ENCODE results near the gene PPRC1. TPM values are rescaled to one million over a fixed set of nuclear protein-coding genes. Genes with fewer than 3 reads are reported as not detected.

PPRC1 gene
- total RNA-seq, 1 donor from 2014 or later, result 11.7 TPM

DNA sequence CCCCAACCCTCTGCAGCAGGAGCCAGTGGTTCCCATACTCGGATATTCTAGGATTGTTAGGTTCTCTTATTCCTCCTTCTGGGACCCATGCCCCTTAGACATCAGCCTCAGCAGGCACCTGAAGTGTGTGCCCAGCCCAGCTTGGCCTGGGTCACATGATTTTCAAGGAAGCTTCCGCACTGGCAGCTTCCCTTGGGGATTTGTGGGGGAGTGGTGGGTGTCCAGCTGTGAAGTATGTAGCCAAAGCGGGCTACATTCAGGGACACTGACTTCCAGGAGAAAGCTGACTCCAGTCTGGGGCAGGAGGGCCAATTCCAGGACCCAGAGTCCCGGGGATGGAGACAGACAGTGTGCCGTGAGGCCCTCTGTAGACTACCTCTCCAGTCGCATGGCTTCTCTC is 14.0 kb upstream of the PPRC1 start:
- peaks cover 59% of the 10 kb centered on the region for H3K79me2 ChIP-seq (ENCODE audit: low read depth)
- peaks cover 61% of the 10 kb centered on the region for H3K4me1 Mint-ChIP-seq
- peak; percentile 62 for DNase-seq (ENCODE audit: low spot score)

DNA sequence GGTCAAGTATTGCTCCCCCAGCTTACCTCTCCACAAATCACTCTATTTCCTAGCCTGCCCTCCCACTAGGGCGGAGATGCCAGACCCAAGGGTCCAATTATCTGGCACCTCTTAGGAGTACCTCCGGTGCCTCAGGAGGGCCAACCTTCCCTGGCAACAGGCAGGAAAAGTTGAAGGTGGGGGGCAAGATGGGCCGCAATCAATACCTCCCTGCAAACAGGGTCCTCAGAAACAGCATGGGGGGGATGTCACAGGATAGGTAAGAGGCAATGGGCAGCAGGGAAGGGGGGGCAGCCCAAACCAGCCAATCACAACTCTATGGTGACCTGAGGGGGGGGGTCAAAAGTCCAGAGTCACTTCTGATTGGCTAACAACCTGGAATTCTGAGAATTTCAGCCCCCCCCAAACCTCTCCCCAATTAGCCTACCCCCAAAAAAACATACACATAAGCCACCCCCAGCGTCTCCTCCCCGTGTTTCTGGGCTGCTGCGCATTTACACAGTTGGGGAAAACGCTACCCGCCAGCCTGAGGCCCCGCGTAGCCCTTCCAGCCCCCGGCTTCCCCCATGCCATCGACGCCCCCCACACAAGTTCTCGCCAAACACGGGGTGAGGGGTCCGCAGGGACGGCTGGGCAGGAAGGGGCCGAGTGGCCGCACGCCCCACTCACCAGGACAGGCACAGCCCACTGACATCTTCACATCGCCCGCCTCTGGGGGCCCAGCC is 13.3 kb upstream of the PPRC1 start:
- Histone ChIP-seq H3K4me1 (peaks cover 58% of the 10 kb centered on the region), H3K9me3 (ENCODE audit: low read depth) (no peaks in the 10 kb centered on the region), H3F3A (ENCODE audit: low read depth) (peaks cover 83% of the 10 kb centered on the region), H3K4me3 (peak overlapping the region; percentile 81), H3K36me3 (no peaks in the 10 kb centered on the region), H3K27ac (peak overlapping the region; percentile 79), H2AFZ (replicated peaks) (peak overlapping the region; percentile 28), H3K9ac (peak overlapping the region; percentile 49), H3K79me2 (ENCODE audit: low read depth) (peaks cover 52% of the 10 kb centered on the region), H3K4me2 (peak overlapping the region; percentile 89), H3K27me3 (no peaks in the 10 kb centered on the region), H4K20me1 (ENCODE audit: low read depth) (peaks cover 8% of the 10 kb centered on the region)
- peak; percentile 64 for DNase-seq (ENCODE audit: low spot score)
- H3K4me1 Mint-ChIP-seq, result peaks cover 61% of the 10 kb centered on the region
- peaks cover 8% of the 10 kb centered on the region for H3K27me3 Mint-ChIP-seq (ENCODE audit: insufficient read depth, low read depth)
- H3K27ac Mint-ChIP-seq, result no peak overlapping the region
- TF ChIP-seq EZH2phosphoT487 (IDR thresholded peaks at IDR 0.05) (no peak), EZH2 (IDR thresholded peaks at IDR 0.05) (no peak)
- TF ChIP-seq, protein P1, sequence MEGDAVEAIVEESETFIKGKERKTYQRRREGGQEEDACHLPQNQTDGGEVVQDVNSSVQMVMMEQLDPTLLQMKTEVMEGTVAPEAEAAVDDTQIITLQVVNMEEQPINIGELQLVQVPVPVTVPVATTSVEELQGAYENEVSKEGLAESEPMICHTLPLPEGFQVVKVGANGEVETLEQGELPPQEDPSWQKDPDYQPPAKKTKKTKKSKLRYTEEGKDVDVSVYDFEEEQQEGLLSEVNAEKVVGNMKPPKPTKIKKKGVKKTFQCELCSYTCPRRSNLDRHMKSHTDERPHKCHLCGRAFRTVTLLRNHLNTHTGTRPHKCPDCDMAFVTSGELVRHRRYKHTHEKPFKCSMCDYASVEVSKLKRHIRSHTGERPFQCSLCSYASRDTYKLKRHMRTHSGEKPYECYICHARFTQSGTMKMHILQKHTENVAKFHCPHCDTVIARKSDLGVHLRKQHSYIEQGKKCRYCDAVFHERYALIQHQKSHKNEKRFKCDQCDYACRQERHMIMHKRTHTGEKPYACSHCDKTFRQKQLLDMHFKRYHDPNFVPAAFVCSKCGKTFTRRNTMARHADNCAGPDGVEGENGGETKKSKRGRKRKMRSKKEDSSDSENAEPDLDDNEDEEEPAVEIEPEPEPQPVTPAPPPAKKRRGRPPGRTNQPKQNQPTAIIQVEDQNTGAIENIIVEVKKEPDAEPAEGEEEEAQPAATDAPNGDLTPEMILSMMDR (IDR thresholded peaks at IDR 0.05), result no peak
- no peaks in the 10 kb centered on the region for H3K36me3 Mint-ChIP-seq
- H3K4me3 Mint-ChIP-seq, result peak overlapping the region; percentile 91
- H3K9me3 Mint-ChIP-seq, result no peaks in the 10 kb centered on the region

More for the DNA sequence above, 14.0 kb upstream of the PPRC1 start:
- Histone ChIP-seq H3K27me3 (no peaks in the 10 kb centered on the region), H3K9me3 (ENCODE audit: low read depth) (no peaks in the 10 kb centered on the region), H3K4me1 (peaks cover 58% of the 10 kb centered on the region), H3K9ac (no peak overlapping the region), H3K4me2 (peak overlapping the region; percentile 89), H3K27ac (no peak overlapping the region), H3K4me3 (peak overlapping the region; percentile 81), H3F3A (ENCODE audit: low read depth) (peaks cover 85% of the 10 kb centered on the region), H4K20me1 (ENCODE audit: low read depth) (peaks cover 12% of the 10 kb centered on the region), H3K36me3 (no peaks in the 10 kb centered on the region), H2AFZ (replicated peaks) (no peak overlapping the region)
- peak overlapping the region; percentile 91 for H3K4me3 Mint-ChIP-seq
- no peak for TF ChIP-seq EZH2 (IDR thresholded peaks at IDR 0.05)
- TF ChIP-seq EZH2phosphoT487 (IDR thresholded peaks at IDR 0.05), result no peak
- TF ChIP-seq, protein P1 (IDR thresholded peaks at IDR 0.05), result no peak
- H3K27ac Mint-ChIP-seq, result peak overlapping the region; percentile 69
- peaks cover 6% of the 10 kb centered on the region for H3K27me3 Mint-ChIP-seq (ENCODE audit: insufficient read depth, low read depth)
- H3K9me3 Mint-ChIP-seq, result no peaks in the 10 kb centered on the region
- no peaks in the 10 kb centered on the region for H3K36me3 Mint-ChIP-seq

DNA sequence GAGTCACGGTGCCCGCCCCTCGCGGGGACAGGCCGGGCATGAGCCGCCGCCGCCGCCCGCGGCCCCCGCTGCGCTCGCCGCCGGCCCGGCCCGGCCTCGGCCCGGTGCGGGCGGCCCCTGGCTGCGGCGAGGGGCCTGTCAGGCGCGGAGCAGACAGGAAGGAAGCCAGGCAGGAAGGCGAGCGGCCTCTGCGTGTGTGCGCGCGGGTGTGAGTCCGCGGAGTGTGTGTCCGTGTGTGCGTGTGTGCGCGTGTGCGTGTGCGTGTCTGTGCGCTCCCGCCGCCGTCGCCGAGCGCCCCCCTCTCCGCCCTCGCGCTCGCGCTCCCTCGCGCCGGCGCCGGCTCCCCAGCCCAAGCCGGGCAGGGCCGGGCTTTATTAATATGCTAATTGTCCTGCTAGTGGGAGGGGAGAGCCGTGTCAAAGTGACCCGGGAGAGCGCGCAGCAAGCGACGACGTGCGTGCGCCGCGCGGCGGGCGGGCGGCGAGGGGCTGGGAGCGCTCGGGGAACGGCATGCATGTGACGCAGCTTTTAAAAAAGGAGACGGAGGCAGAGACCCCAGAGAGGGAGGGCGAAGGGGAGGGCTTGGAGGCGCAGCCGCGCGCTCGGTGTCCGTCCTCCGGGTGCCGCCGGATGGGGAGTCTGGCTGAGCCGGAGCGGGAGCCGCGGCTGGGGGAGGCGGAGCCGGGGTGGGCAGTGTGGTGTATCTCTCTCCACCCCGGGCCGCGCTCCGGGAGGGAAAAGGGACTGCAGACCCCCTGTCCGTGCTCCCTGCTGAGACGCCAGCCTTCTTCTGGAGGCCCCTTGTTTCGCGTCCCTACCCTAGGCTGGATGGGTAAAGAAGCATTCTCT is 12.5 kb upstream of the PPRC1 start, which contains the start of gene LDB1:
Gene LDB1 (minus strand): TSS at position 227 of the 849 bp plus-strand sequence. CDS start 258 bp downstream, outside the sequence.
- peaks cover 56% of the 10 kb centered on the region for H3K4me1 Mint-ChIP-seq
- H2AFZ ChIP-seq (replicated peaks), result peak within 1 kb of the TSS; percentile 80

More for the DNA sequence above, 12.5 kb upstream of the PPRC1 start, which contains the start of gene LDB1:
- Mint-ChIP-seq H3K4me3 (peak within 1 kb of the TSS; percentile 91), H3K9me3 (no peaks in the 10 kb centered on the region), H3K36me3 (no peaks in the 10 kb centered on the region), H3K27ac (peak within 1 kb of the TSS; percentile 78), H3K27me3 (ENCODE audit: insufficient read depth, low read depth) (peaks cover 10% of the 10 kb centered on the region)
- Histone ChIP-seq H3K4me2 (peak within 1 kb of the TSS; percentile 89), H3K79me2 (ENCODE audit: low read depth) (peaks cover 44% of the 10 kb centered on the region), H4K20me1 (ENCODE audit: low read depth) (peaks cover 8% of the 10 kb centered on the region), H3K36me3 (no peaks in the 10 kb centered on the region), H3F3A (ENCODE audit: low read depth) (peaks cover 76% of the 10 kb centered on the region), H3K4me3 (peak within 1 kb of the TSS; percentile 81), H3K9me3 (ENCODE audit: low read depth) (no peaks in the 10 kb centered on the region), H3K9ac (peak within 1 kb of the TSS; percentile 49), H3K4me1 (peaks cover 53% of the 10 kb centered on the region), H3K27ac (peak within 1 kb of the TSS; percentile 91), H3K27me3 (no peaks in the 10 kb centered on the region)
- TF ChIP-seq, protein P1 (IDR thresholded peaks at IDR 0.05), result no peak
- no peak for TF ChIP-seq EZH2phosphoT487 (IDR thresholded peaks at IDR 0.05)
- TF ChIP-seq EZH2 (IDR thresholded peaks at IDR 0.05), result no peak
- DNase-seq (ENCODE audit: low spot score), result peak; percentile 93

Data from neural progenitor cell (in vitro differentiated cells).